Stimulated activated CD4-positive, alpha-beta T cell treated with anti-CD3 and anti-CD28 coated beads, Interleukin-15, amount 100 ng/mL, for 24 hours (primary cell): ENCODE data around the gene SLF2.

ENCODE experiments used
- DNase-seq: peaks from one replicate; pipeline ENCODE4 v3.0.0-alpha.2; 2020

SLF2 gene

DNA sequence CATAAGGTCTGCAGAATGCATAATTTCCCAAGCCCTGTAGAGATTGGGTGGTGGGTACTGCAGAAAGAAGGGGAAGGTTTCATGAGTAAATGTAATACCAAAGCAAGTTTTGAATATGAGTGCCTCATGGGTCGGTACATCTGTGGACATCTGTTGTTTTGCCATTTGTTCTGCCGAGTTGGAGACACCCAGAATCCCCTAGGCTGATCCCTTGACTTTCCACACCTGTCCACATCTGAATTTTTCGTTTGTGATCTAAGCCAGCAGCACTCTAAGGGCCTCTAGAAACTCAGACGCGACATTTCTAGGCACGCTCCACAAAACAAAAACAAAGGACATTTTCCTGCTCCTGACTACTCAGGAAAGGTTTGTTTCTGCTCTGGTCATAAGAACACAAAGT, 11.7 kb upstream of the SLF2 start:
- no peak for DNase-seq

DNA sequence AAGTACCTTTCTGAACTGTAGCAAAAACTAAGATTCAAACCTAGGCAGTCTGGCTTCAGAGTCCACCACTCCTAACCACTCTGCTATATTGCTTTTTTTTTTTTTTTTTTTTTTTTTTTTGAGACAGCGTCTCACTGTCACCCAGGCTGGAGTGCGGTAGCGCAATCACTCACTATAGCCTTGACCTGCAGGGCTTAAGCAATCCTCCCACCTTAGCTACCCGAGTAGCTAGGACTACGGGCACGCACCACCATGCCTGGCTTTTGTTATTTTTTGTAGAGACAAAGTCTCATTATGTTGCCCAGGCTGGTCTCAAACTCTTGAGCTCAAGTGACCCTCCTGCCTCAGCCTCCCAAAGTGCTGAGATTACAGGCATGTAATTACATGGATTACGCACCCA, 10.1 kb upstream of the SLF2 start:
- DNase-seq, result no peak

DNA sequence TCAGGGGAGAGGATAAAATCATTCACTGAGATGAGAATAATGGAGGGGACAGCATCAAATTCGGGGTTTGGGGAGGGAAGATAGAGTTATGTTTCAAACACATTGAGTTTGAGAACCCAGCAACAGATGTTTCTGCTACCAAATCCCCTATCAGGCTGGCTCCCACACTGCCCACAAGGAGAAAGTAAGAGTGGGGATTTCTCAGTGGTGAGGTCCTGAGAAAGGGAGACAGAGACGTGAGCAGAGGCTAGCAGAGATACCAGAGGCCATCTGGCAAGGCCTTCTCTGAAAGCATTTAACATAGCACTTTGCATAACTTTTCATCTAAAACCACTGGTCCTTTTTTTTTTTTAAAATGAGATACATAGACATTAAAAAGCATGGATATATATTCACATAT, 7.8 kb upstream of the SLF2 start:
- no peak for DNase-seq

DNA sequence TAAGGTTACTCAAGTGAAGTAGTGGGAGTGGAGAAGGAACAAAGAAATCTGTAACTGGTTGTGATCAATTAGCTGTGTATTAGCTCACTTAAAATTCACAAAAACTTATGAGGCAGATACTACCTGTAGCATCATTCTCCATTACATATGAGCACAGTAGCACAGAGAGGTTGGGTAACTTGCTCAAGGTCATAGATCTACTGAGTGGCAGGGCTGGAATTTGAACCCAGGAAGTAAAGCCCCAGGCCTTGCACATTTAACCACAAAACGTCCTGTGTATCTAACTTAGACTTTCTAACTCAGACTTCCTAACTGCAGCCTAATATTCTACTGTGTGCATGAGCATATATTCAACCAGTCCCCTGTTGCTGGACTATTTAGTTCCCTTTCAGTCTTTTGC, 5.6 kb upstream of the SLF2 start:
- no peak for DNase-seq

DNA sequence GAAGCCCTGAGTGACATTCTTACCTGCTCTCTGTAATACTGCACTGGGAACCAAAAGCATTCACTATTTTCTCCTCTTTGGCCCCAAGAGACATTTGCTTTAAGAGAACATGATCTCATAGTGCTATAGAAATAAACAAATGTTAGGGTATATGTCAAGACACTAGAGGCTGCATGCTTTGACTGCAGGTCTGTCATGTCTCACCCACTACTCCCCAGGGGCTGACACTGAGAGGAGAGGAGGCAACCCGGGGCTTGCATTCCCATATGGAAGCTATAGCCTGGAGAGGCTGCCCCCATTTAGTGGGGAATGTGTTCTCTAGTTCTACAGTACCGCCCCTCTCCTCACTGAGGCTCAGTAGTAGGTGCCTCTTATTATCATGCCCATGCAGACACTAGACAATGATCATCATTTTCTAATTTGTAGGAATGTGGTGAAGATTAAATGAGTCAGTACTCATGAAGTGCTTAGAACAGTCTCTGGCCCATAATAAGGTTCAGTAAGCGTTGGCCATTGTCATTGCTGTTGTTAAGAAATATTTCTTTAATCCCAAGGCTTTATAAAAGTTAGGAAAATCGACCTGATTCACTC, 4.9 kb upstream of the SLF2 start:
- no peak for DNase-seq

DNA sequence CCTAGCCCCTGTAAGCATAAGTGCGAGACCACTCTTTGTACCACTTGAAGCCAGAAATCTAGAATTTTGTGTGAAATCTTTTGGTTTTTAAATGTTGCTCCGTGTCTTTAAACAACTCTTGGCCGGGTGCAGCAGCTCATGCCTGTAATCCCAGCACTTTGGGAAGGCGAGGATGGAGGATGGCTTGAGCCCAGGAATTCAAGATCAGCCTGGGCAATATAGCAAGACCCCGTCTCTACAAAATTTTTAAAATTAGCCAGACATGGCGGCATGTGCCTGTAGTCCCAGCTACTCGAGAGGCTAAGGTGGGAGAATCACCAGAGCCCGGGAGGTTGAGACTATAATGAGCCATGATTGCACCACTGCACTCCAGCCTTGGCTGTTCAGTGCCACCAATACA, 4.4 kb upstream of the SLF2 start:
- DNase-seq, result no peak

DNA sequence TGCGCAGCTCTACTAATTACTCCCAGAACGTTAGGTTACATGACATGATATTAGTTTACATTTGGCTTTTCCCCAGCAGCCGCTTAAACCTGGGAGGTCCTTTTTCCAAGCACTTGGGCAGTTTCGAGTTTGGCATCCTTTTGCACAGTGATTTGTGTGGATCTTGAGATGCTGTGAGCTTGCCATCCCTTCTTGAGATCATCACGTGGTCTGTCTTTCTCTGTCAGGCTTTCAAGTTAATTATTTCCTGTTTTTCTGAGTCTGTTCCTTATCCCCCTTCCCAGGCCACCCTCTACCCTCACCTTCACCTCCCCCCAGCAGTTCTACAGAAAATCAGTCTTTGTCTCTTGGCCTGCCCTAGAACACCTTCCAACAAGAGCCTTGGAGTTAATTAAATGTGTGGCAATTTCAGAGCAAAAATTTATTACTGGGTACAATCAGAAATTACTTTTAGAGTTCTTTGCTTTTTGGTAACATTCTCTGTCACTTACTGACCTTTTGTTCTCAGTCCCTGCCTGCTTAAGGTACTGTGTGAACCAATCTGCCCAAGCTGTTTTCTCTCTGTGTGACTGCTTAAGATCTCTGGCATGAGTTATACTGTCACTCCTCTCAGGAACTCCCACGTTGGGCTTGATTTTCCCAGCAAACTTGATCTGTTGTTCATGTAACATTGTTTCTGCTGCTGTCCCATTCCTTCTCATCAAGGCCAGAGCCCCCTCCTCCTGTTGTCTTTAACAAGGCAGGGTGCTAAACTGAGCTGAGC, 3.1 kb upstream of the SLF2 start:
- no peak for DNase-seq

DNA sequence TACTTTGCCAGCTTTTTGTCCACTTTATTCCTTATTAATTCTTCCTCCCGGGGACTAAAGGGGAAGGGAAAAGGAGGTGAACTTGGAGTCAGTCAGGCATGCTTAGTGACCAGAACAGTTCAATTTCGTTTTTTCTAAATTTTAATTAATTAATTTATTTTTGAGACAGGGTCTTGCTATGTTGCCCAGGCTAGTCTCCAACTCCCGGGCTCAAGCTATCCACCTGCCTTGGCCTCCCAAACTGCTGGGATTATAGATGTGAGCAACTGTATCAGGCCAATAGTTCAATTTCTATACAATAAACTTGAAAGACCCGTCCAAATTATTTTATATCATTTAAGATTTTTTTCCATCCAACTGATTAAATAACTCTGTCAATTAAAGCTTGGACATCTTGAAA, 1.3 kb upstream of the SLF2 start:
- DNase-seq, result no peak

DNA sequence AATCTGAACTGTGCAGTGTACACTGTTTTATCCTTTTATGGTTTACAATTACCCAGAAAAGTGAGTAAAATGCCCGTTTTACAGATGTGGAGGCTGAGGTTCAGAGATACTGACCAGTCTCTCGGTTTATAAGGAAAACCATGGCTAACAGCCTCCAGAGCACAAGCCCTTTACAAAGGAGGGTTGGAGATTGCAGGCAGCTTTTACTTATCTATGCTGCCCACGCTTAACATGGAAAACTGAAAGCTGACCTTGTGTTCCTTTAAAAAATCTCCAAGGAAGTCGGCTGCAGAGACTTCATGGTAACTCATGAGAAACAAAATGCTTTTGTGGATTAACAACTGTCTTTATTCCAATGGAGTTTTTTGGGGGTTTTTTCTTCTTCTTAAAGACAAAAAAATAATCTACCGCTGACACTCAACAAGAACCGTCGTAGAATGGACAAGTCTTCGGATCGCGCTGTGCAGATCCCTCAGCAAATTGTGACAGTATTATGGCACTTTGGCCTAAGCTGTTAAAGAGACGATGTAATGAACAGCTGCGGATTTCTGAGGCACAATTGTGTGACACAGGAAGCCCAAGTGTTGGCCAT, 654 bp upstream of the SLF2 start:
- no peak for DNase-seq

DNA sequence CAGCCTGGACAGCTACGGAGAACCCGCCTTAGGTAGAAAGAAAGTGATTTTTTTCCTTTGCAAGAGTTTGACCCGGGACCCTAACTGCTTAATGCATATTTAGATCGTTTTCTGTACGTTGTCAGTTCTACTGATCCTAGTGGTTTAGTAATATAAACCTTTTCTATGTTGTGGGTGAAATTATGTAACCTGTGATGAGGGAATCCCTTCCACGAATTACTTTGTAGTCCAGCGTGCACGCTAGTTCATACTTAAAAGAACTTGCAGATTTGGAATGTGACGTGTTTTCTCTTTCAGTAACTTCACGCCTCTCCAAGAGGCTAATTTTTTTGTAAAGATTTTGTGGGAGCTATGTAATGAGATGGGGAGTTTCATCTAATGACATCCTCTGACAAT, 705 bp downstream of the SLF2 start:
- no peak for DNase-seq

DNA sequence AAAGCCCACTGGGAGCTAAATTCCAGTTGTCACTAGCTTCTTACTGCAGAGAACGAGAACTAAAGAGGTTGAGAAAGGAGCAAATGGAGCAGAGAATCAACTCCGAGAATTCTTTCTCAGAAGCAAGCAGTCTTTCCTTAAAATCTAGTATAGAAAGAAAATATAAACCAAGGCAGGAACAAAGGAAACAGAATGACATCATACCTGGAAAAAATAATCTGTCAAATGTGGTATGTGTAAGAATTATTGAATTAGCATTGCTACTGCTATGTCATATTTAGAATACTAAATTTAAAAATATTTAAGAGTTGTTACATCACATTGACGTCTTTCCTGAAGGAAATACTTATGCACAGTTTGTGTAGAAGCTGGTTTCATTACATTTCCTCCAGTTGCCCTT, 4.3 kb downstream of the SLF2 start:
- DNase-seq, result no peak

DNA sequence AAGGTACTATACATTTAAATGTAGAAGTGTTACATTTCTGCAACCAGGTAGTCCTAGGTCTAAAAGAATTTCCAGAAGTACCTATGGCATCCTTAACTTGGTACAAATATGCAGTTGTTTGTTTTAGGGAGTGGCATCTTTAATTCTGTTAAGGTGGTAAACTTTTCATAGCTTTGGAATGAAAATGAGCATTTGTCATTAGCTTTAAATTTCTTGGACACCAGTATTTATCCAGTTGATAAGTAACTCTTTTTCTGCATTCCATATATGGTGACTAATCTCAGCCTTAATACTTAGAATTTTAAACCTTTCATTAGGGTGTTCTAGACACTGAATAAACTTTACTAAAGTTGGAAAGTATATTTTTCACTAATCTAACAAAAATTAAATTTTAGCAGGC, 10.8 kb downstream of the SLF2 start:
- no peak for DNase-seq

DNA sequence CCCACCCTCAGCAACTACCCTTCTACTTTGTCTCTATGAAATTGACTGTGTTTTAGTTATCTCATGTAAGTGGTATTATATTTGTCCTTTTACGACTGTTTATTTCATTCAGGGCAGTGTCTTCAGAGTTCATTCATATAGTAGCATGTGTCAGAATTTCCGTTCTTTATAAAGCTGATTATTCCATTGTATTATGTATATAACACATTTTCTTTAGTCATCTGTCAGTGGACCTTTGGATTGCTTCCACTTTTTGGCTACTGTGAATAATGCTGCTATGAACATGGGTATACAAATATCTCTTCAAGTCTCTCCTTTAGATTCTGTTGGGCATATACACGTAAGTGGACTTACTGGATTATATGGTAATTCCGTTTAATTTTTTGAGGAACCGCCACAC, 14.5 kb downstream of the SLF2 start:
- no peak for DNase-seq

DNA sequence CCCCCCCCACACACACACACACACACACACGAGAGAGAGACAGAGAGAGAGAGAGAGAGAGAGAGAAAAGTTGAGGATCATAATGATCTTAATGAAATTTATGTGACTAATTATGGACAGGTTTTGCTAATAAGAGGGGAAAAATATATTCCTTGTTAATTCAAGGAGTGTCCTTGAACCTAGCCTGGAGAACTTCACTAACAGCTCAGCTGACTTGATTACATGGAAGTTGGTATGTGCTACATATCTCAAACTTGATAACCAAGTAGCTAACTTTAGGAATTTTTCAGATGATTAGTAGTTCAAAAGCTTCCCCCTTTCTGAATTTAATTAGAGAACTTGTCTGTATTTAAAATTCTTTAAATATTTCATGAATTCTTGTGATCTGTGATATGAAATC, 15.3 kb downstream of the SLF2 start:
- DNase-seq, result no peak

DNA sequence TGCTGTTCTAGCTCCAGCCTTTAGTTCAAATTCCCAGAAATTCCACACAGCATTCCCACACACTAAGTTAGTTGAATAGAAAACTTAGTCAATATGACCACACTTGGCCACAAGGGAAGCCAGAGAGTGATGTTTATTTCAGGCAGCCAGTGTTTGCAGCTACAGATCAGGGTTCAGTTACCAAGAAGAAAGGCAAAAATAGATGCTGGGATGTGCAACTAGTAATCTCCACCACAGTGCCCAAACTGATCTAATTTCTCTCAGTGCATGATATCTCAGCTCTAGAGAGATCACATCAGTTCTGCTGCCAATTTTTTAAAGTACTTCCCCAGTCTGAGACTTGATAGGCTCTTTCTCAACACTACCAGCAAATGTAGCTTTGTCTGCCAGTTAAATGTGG, 17.6 kb downstream of the SLF2 start:
- no peak for DNase-seq

DNA sequence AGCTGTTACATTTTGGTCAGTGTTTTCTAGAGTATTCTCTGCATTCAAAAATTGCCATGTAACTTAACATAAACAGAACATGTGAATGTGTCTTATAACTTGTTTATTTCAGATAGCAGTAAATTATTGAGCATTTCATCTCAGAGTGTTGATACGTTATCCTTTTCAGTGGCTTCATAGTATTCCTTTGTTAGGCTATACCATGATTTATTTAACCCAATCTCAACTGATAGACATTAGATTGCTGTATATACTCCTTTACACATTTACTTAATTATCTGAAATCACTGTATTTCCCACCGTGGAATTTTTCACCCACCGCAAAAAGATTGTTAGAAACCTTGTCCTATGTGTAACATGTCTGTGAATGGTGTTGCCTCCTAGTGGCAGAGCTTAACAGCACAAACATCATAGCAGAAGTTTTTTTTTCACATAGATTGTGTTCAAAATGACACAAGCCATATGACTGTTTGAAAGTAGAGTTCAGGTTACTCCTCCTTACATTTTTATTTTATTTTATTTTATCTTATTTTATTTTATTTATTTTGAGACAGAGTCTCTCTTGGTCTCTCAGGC, 21.4 kb downstream of the SLF2 start:
- DNase-seq, result no peak

DNA sequence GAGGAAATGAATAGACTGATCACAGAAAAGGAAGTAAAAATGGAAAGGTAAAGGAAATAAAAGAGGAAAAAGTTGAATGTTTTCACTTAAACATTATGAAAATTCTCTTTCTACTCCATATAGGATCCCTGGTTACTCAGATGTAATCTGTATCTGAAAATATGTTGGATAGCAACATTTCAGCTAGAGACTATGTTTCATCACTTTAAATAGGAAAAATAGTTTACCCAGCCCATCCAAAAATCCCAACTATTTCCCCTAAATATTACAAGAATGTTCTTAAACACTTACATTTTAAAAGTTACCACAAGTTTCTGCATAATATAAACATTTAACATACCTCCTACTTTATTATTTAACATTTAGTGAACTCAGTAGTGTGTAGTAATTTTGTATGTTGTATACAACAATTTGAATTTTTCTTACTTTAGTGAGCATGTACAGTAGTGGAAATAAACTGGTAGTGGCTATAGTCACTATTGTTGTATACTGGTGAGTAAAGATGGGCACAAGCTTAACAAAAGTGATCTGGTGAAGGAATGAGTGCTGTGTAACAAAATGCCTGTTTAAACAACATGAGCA, 27.1 kb downstream of the SLF2 start:
- no peak for DNase-seq

DNA sequence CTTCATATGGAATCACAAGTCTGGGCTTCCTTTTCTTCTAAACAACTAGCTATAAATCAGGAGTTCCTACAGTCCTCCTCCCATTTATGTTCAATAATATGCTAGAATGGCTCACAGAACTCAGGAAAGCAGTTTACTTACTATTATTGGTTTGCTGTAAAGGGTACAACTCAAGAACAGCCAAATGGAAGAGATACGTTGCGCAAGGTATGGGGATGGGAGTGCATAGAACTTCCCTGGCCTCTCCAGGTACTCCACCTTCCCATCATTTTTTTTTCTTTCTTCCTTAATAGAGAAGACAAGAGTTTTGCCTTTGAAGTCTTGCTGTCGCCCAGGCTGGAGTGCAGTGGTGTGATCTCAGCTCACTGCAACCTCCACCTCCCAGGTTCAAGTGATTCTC, 29.5 kb downstream of the SLF2 start:
- no peak for DNase-seq

DNA sequence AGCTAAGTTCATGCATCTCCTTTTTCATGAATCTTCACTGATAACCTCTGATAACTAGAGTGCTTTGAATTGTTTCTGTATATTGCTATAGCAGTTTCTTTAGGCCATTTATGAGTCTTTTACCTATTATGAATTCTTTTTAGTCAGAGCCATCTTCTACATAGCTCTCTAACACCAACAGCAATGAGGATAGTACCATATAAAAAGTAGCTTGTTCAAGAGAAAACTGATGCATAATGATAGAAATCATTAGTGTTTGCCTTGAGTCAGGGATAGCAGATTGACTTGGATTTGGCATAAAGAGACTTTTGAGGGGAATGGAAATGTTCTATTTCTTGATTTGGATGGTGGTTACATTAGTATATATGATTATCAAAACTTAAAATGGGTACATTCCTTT, 30.7 kb downstream of the SLF2 start:
- DNase-seq, result no peak

DNA sequence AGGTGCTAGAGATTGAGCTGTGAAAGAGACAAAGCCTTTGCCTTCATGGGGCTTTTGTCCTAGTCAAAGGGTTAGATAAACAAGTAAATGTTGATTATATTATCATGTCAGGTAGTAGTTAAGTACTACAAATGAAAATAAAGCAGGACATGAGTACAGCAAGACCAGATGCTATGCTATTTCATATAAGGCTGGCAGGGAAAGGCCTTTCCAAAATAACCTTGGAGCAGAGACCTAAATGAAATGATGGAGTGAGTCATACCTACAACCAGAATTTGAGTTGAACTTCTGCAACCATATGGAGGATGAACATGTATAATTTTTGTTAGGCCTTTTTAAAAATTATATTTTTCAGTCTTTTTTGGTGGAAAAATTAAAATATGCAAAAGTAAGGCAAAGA, 33.0 kb downstream of the SLF2 start:
- no peak for DNase-seq

DNA sequence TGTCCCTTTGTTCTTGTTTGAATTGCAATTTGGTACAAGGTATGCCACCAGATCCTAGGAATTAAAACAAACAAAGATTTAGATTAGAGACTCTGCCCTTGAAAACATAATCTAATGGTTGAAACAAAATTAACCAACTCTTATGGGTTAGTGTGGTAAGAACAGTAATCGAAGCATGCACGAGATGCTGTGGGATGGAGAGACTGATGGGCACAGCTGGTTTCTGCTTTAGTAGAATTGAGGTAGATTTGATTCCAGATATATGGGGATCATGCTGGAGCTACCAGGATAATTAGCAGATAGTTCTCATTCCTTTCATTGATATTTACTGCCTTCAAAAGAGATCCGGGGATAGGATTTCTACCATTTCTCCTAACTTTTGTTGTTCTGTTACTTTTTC, 36.2 kb downstream of the SLF2 start:
- no peak for DNase-seq

DNA sequence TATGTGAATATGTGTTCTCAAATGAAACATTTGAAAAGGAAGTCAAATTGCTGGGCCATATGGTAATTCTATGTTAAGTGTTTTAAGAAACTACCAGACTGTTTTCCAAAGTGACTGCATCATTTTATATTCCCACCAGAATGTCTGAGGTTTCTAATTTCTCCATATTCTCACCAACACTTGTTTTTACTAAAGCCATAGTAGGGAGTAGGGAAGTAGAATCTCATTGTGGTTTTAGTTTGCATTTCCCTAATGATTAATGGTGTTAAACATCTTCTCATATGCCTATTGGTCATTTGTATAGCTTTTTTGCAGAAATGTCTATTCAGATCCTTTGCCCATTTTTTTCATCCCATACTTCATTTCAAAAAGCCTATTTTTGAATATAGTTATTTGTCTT, 47.5 kb downstream of the SLF2 start:
- DNase-seq, result no peak

DNA sequence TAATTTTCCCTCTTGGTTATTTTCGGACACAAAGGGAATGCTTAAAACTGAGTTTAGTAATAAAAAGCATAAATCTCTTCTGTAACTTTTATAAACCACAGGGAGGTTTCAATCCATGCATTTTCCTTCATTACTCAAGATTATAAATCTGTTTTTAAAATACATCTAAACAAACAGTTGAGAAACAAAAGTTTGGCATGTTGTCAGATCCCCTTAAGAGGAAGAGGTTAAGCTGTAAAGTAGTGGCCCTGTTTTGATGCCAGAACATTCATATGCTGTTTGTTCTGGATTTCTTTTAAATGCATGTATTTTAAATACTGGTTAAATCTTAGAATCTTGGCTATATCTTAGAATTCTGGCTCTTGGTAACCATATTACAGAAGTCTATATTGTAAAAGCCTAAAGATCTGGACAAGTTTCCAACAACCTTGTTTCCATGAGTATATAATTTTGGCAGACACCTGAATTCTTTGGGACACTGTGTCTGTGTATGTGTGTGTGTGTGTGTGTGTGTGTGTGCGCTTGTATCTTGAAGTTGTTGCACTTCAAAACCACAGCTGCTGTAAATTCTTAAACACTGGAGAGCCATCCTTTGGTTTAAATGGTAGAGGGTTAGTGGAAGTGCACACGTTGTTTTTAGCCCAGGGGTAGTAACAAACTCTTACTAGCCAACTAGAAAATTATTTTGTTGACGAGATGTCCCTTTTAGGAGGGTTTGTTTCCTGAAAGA, 49.8 kb downstream of the SLF2 start:
- no peak for DNase-seq
